Colonic mucosa (tissue), 4 donors: ENCODE data around the gene RGS3. TPM values are rescaled to one million over a fixed set of nuclear protein-coding genes. Genes with fewer than 3 reads are reported as not detected.
A peak's percentile ranks its signal among the peaks of the same experiment; 100 is the strongest.

Experiments
- DNase-seq: peaks from one replicate; pipeline ENCODE4 v3.0.0-alpha.2; 2020
- H3K27ac ChIP-seq: fragments of 200-600 bp; one replicate; pipeline ENCODE4 v1.8.0; 2021
- H3K27me3 ChIP-seq: fragments of 200-600 bp; one replicate; pipeline ENCODE4 v1.8.0; 2021
- H3K36me3 ChIP-seq: fragments of 200-600 bp; one replicate; pipeline ENCODE4 v1.8.0; 2021
- H3K4me1 ChIP-seq: fragments of 200-600 bp; one replicate; pipeline ENCODE4 v1.8.0; 2021; ENCODE audit warnings: mild to moderate bottlenecking
- H3K4me3 ChIP-seq: fragments of 200-600 bp; one replicate; pipeline ENCODE4 v1.8.0; 2021
- H3K9ac ChIP-seq, 2 donors: one replicate each; pipeline ENCODE4 v1.7.0; 2013; ENCODE audit warnings: control low read depth in 2 of 2, low read depth in 2 of 2, low read length in 2 of 2
- H3K9me3 ChIP-seq: fragments of 200-600 bp; one replicate; pipeline ENCODE4 v1.8.0; 2021
- CTCF ChIP-seq: fragments of 200-600 bp; IDR thresholded peaks from one replicate; pipeline ENCODE4 v1.8.0; 2022; ENCODE audit warnings: antibody characterized with exemption, mild to moderate bottlenecking
- intact Hi-C: fragments of 100-400 bp; cut with DNase I; formaldehyde crosslinking; loops from one replicate; pipeline ENCODE4 v1.14.1; 2022
- total RNA-seq, 2 donors: library from RNA; stranded (reverse); fragmentation: NEBNext Ultra II Directional in 1 of 2; extraction: Animal tissue kit (Norgen Biotek cat#: 25700) in 1 of 2; gene quantifications; one replicate each; pipeline ENCODE4 v1.2.1, GENCODE V29; 2021
- donor health status: healthy.
- donor health status: DM: no; HTN: no; CAD: no.
- donor health status: DM: no; HTN: no; CAD: no.

Gene RGS3
- total RNA-seq, 2 donors from 2014 or later, result 67.4 to 71.1 TPM

DNA sequence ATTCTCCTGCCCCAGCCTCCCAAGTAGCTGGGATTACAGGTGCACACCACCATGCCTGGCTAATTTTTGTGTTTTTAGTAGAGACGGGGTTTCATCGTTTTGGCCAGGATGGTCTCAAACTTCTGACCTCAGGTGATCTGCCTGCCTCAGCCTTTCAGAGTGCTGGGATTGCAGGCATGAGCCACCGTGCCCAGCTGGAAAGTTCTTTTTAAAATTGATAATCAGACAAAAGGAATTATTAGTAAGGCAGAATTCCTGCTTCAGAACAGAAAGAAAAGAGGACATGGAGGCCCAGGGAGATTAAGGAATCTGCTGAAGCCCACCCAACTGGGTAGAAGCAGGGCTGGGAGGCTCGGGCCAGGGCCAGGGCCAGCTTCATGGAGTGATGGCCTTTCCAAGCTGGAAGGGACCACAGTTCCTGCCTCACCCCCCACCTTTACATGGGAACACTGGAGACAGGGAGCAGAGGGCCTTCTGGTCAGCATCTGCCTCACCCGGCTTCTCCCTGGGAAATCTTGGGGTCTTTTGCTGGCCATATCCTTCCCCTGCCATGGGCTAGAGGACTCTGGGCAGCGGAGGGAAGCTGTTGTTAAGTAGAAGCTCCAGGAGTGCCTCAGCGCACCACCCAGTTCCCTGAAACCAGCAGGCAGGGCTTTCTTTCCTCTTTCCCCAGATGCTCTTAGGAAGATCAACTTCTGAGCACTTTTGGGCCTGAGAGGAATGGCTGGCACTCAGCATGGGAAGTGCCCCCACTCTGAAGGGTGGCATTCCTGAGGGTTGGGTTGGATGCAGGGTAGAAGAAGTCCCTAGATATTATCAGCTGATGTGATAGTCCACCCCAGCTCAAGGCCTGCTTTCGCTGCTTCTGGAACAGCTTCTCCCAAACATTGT, 70.1 kb downstream of the RGS3 start:
- Histone ChIP-seq H3K9ac (no peak overlapping the region), H3K4me1 (no peaks in the 10 kb centered on the region), H3K36me3 (peaks cover 6% of the 10 kb centered on the region), H3K27ac (no peak overlapping the region), H3K27me3 (no peaks in the 10 kb centered on the region), H3K4me3 (no peak overlapping the region), H3K9me3 (no peaks in the 10 kb centered on the region)
- DNase-seq, result no peak
- TF ChIP-seq CTCF, result no peak
- intact Hi-C loops, result no loop called here

GRCh38 chr9:113535756-113536155, 72.2 kb downstream of the RGS3 start:
- Histone ChIP-seq H3K4me3 (no peak overlapping the region), H3K9me3 (no peaks in the 10 kb centered on the region), H3K36me3 (peaks cover 6% of the 10 kb centered on the region), H3K4me1 (no peaks in the 10 kb centered on the region), H3K27me3 (no peaks in the 10 kb centered on the region), H3K9ac (no peak overlapping the region), H3K27ac (no peak overlapping the region)
- TF ChIP-seq CTCF, result no peak
- no peak for DNase-seq
- intact Hi-C loops, result no loop called here

- H3K36me3 ChIP-seq, result peaks cover 6% of the 10 kb centered on the region
- intact Hi-C loops, result no loop called here
- no peak for DNase-seq
- no peaks in the 10 kb centered on the region for H3K27me3 ChIP-seq
- no peak for TF ChIP-seq CTCF
- no peak overlapping the region for H3K4me3 ChIP-seq
- no peak overlapping the region for H3K27ac ChIP-seq
- H3K9ac ChIP-seq, result no peak overlapping the region
- H3K4me1 ChIP-seq, result no peaks in the 10 kb centered on the region
- H3K9me3 ChIP-seq, result no peaks in the 10 kb centered on the region
Observed at GRCh38 chr9:113536166-113536482, 72.6 kb downstream of the RGS3 start.

DNA sequence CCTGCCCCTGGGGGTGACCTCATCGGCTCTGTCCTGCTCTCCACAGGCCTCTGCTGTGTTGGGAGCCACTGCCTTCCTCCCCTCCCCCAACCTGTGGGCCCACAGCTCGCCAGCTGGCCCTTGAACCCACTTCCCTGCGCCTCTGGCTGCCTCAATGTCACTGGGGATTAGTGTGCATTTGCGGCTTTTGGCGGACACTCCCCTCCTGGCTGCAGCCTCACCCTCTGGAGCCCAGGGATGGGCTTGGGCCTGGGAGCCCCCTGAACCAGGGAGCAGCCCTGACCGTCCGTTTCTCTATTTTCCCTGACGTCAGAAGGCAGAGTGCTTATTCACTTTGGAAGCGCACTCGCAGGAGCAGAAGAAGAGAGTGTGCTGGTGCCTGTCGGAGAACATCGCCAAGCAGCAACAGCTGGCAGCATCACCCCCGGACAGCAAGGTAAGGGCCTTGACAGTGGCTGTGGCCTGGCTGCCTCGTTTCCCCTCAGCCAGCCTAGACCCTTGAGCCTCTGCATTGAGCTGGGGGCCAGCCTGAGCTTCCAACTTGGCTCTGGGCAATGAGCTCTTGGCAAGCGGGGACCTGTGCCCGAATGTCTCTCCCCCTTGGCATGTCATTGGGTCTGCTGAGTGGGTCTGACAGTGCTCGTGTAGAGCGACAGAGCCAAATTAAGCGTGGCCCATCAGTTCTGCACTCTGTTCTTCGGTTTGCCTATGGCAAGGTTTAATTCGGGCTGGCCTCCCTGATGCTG, 73.1 kb downstream of the RGS3 start:
- TF ChIP-seq CTCF, result no peak
- Histone ChIP-seq H3K4me1 (no peaks in the 10 kb centered on the region), H3K27ac (no peak overlapping the region), H3K9ac (peak overlapping the region in 1 of 2 donors; percentile 46), H3K4me3 (no peak overlapping the region), H3K9me3 (no peaks in the 10 kb centered on the region), H3K36me3 (peaks cover 6% of the 10 kb centered on the region), H3K27me3 (no peaks in the 10 kb centered on the region)
- intact Hi-C loops, result no loop called here
- DNase-seq, result peak; percentile 60

DNA sequence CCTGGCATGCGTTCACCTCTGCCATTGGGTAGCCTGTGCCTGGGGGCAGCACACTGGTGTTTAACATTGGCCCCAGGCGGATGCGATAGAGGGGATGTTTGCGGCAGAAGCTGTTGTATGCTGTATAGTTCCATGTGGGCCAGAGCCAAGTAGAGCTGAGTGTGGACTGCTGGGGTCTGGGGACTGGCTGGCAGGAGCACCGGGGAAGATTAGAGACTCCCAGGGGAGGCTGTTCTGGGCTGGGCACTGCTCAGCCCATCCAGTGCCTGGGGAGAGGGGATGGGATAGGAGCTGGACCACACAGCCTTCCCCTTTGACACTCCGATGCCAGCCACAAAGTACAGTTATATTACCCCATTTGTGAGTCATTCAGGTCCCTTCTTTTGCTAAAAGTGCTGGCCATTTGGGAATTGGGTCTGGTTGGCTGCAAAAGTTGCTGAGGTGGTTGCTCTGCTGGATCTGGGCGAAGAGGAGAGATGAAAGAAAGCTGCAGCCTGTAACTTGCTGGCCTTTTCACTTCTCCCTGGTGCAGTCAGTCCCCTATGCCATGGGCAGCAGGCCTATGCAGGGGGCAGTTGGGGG, 73.8 kb downstream of the RGS3 start:
- no peak for TF ChIP-seq CTCF
- Histone ChIP-seq H3K4me1 (no peaks in the 10 kb centered on the region), H3K9me3 (no peaks in the 10 kb centered on the region), H3K9ac (peak overlapping the region in 1 of 2 donors; percentile 46), H3K27ac (no peak overlapping the region), H3K4me3 (no peak overlapping the region), H3K27me3 (no peaks in the 10 kb centered on the region), H3K36me3 (peaks cover 6% of the 10 kb centered on the region)
- DNase-seq, result no peak
- intact Hi-C loops, result no loop called here
